Cardiac septum (tissue), 1 donor: ENCODE results near the gene POLR1C. TPM values are rescaled to one million over a fixed set of nuclear protein-coding genes. Genes with fewer than 3 reads are reported as not detected.
"Not testable (repeated sequence)": the region's sequence is repeated elsewhere in the genome, so short reads cannot be mapped to it uniquely, and the experiment has no call there.

Source experiments
- DNase-seq: peaks from one replicate; pipeline ENCODE4 v3.0.0-alpha.2; 2020; ENCODE audit warnings: low spot score
- intact Hi-C: fragments of 100-400 bp; cut with DNase I; formaldehyde crosslinking; loops from one replicate; pipeline ENCODE4 v1.14.0; 2022
- total RNA-seq: library from RNA; stranded (reverse); fragmentation: NEBNext Ultra II Directional; extraction: Animal tissue kit (Norgen Biotek cat#: 25700); gene quantifications from one replicate; pipeline ENCODE4 v1.2.1, GENCODE V29; 2021
- donor health status: DM: no; HTN: no; CAD: no.

Gene POLR1C
- total RNA-seq, 1 donor from 2014 or later: 14.8 TPM

- intact Hi-C loops: loop anchor here (2.0 to 5.0 kb wide), 3 partner anchors 52 to 240 kb away; partner anchors contain the start of gene DLK2
- peak; percentile 89 for DNase-seq
Observed at GRCh38 chr6:43506667-43507471, 10.0 kb upstream of the POLR1C start.

GRCh38 chr6:43508481-43509141 is 8.3 kb upstream of the POLR1C start:
- intact Hi-C loops: loop anchor here (5.0 kb wide), 1 partner anchor 241 kb away; no protein-coding TSS in a partner anchor
- DNase-seq: no peak

GRCh38 chr6:43509142-43509983 is 7.5 kb upstream of the POLR1C start:
- intact Hi-C loops: loop anchor here (5.0 kb wide), 1 partner anchor 242 kb away; no protein-coding TSS in a partner anchor
- no peak for DNase-seq

- intact Hi-C loops: loop anchor here (5.0 kb wide), 1 partner anchor 243 kb away; no protein-coding TSS in a partner anchor
- peak; percentile 95 for DNase-seq
Observed at GRCh38 chr6:43509984-43510826, 6.7 kb upstream of the POLR1C start, which contains the start of gene LRRC73. TSS of gene LRRC73 (minus strand) at chr6:43510346. CDS start at chr6:43509785, 561 bp downstream.

- DNase-seq: no peak
- intact Hi-C loops: no loop called here
Observed at GRCh38 chr6:43510827-43511163, 6.1 kb upstream of the POLR1C start.

- intact Hi-C loops: no loop called here
- DNase-seq: no peak
Observed at GRCh38 chr6:43511824-43512415, 5.0 kb upstream of the POLR1C start.

- no peak for DNase-seq
Observed at GRCh38 chr6:43515808-43516207, 1.1 kb upstream of the POLR1C start.

GRCh38 chr6:43516367-43516696 is 557 bp upstream of the POLR1C start:
- no peak for DNase-seq
- intact Hi-C loops: loop anchor here (5.0 kb wide), 1 partner anchor 61 kb away; the partner anchor contains the start of genes POLH and XPO5

More at GRCh38 chr6:43515808-43516207, 1.1 kb upstream of the POLR1C start:
- intact Hi-C loops: loop anchor here (5.0 kb wide), 1 partner anchor 61 kb away; the partner anchor contains the start of genes POLH and XPO5

GRCh38 chr6:43517505-43518357 is 842 bp downstream of the POLR1C start:
- intact Hi-C loops: loop anchor here (5.0 kb wide), 1 partner anchor 60 kb away; the partner anchor contains the start of genes POLH and XPO5
- DNase-seq: no peak

GRCh38 chr6:43520097-43520496 is 3.2 kb downstream of the POLR1C start:
- DNase-seq: no peak
- intact Hi-C loops: no loop called here

- no peak for DNase-seq
- intact Hi-C loops: no loop called here
Observed at GRCh38 chr6:43521836-43522235, 4.9 kb downstream of the POLR1C start.

GRCh38 chr6:43522547-43523261 is 5.8 kb downstream of the POLR1C start:
- intact Hi-C loops: no loop called here
- no peak for DNase-seq

- intact Hi-C loops: no loop called here
- DNase-seq: no peak
Observed at GRCh38 chr6:43523284-43523683, 6.4 kb downstream of the POLR1C start.

GRCh38 chr6:43524483-43524961 is 7.6 kb downstream of the POLR1C start:
- no peak for DNase-seq
- intact Hi-C loops: no loop called here

- DNase-seq: no peak
- intact Hi-C loops: no loop called here
Observed at GRCh38 chr6:43532201-43532600, 15.3 kb downstream of the POLR1C start.

- intact Hi-C loops, DNase-seq: not testable (repeated sequence)
Observed at GRCh38 chr6:43538986-43539385, 22.1 kb downstream of the POLR1C start.

GRCh38 chr6:43539409-43539808 is 22.5 kb downstream of the POLR1C start:
- intact Hi-C loops, DNase-seq: not testable (repeated sequence)
